ENCODE measurements around the gene CA4. TPM values are rescaled to one million over a fixed set of nuclear protein-coding genes. Genes with fewer than 3 reads are reported as not detected.

Gene CA4
- total RNA-seq, 2 experiments from 2014 or later = not detected

DNA sequence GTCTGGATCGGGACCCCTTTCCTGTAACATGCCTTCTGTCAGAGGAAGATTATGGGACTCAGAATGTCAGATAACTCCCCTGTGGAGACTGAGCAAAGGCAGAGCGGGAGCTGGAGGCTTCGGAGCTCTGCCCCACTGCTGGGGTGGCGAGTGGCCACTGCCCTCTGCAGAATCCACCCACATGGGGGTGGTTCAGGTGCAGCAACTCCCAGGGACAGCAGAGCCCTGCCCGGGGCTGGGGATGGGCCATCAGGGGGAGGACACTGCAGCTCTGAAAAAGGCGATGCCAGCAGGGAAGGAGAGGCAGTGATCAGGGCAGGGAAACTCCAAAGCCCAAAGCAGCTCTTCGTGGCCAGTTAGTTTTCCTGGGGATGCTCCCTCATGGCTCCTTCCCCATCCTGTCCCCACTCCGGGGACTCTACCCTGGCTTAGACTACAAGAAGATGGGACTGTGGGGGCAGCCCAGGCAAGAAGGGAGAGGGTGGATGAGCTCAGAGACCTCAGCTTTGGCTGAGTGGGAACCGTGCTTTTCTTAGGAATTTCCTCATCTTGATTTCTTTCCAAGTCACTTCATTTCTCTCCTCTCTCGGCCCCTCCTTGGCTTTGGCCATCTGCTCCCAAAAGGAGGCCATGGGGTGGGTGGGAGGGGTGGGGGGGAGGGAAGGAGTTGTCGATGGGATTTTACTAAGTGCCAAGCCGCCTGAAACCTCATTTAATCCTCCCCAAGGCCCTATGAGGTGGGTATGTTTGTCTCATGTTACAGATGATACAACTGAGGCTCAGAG lies 4.0 kb downstream of the CA4 start:
- Mint-ChIP-seq H3K4me3 (no peak overlapping the region), H3K4me1 (peaks cover 15% of the 10 kb centered on the region), H3K36me3 (ENCODE audit: low read depth) (no peaks in the 10 kb centered on the region), H3K9me3 (no peaks in the 10 kb centered on the region), H3K27me3 (peaks cover 40% of the 10 kb centered on the region), H3K27ac (no peak overlapping the region)
- CTCF ChIA-PET = no interaction called here
- DNase-seq = no peak
- POLR2A ChIA-PET = no interaction called here

DNA sequence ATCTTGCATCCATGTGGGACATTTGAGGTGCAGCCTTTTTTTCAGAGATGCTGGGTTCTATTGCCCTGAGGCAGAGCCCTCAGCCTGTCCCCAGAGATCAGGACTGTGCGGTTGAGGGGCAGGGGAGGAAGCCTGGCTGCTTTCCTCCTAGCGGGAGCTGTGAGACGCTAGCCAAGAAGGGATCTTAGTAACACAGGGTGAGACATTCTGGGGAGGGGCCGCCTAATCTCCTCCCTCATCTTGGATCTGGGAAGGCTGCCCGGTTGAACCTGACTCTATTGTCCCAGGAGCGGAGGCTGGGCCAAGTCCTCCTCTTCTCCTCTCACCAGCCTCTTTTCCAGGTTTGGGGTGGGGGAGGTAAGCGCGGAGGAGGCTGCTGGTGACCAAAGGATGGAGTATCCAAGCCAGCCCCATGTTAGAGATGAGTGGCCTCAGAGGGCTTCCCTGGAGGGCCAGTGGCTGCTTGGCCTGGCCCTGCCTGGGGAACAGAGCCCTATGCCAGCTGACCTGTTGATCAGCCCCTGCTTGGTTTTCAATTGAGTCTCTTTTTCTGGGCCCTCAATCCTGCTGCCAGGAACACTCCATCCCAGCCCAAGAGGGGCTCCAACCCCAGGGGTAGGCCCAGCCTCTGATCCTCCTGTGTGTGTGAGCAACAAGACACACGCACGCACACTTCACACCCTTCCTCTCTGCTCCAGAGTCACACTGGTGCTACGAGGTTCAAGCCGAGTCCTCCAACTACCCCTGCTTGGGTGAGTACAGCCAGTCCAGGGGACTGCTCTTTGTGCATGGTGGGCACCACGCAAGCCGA lies 5.0 kb downstream of the CA4 start:
- Mint-ChIP-seq H3K4me3 (no peak overlapping the region), H3K27ac (no peak overlapping the region), H3K36me3 (ENCODE audit: low read depth) (no peaks in the 10 kb centered on the region), H3K27me3 (peaks cover 31% of the 10 kb centered on the region), H3K9me3 (no peaks in the 10 kb centered on the region), H3K4me1 (peaks cover 10% of the 10 kb centered on the region)
- DNase-seq = no peak
- ChIA-PET POLR2A (no interaction called here), CTCF (no interaction called here)

DNA sequence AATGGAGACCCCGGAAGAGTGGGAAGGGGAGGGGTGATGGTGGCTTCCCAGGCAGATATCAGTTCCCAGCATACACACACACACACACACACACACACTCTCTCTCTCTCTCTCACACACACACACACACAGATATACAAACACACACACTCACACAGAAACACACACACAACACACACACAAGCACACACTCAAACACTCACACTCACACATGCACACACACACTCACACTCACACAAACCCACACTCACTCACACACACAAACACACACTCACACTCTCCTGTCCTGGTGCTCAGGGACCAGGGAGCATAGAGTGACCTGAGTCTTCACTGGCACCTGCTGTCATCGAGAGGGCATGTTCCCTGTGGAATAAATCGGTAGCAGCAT lies 5.6 kb downstream of the CA4 start:
- Mint-ChIP-seq H3K9me3 (no peaks in the 10 kb centered on the region), H3K27me3 (peaks cover 32% of the 10 kb centered on the region), H3K4me3 (no peak overlapping the region), H3K36me3 (ENCODE audit: low read depth) (no peaks in the 10 kb centered on the region), H3K27ac (no peak overlapping the region), H3K4me1 (peaks cover 10% of the 10 kb centered on the region)
- CTCF ChIA-PET = no interaction called here
- DNase-seq = no peak
- POLR2A ChIA-PET = no interaction called here

DNA sequence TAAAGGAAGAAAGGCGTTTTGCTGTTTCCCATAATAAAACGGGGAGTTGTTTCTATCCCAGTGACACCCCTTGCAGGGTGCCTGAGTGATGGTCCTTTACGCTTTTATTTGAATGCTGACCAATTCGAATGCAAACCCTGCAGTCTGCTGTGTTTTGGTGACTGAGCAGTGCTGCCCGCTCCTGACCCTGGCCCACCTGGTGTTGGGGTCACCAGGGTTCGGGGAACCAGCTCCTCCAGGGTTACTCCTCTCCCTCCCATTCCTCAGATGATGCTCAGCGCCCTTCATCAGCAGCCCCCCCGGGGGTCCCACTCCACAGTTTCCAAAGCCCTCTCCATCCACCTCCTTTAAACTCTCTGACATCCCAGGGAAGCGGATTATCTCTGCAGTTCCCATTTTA lies 6.0 kb downstream of the CA4 start:
- no peaks in the 10 kb centered on the region for H3K9me3 Mint-ChIP-seq
- H3K4me1 Mint-ChIP-seq = peaks cover 7% of the 10 kb centered on the region
- peaks cover 29% of the 10 kb centered on the region for H3K27me3 Mint-ChIP-seq
- no peak overlapping the region for H3K4me3 Mint-ChIP-seq
- H3K36me3 Mint-ChIP-seq (ENCODE audit: low read depth) = no peaks in the 10 kb centered on the region
- no peak overlapping the region for H3K27ac Mint-ChIP-seq
- no peak for DNase-seq
- ChIA-PET POLR2A (no interaction called here), CTCF (interaction anchor here (1.2 kb wide), 1 partner anchor 16 kb away, joined by 3 read pairs; no protein-coding TSS in a partner anchor)

DNA sequence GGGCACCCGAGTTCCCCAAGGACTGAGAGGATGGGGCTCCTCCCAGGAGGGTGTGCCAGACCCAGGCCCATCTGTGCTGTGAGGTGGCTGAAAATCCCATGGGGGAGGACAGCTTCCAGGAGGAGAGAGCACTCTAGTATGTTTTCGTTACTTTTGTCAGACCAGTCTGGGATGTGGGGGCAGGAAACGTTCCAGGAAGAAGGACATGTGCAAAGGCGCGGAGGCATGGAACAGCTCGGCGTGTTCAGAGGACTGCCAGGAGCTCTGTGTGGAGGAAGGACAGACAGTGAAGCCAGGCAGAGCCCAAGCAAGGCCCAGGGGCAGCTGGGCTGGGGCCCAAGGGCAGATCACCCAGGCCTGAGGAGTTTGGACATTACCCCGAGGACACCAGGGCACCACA lies 7.0 kb downstream of the CA4 start:
- Mint-ChIP-seq H3K4me1 (peaks cover 2% of the 10 kb centered on the region), H3K27me3 (peaks cover 23% of the 10 kb centered on the region), H3K36me3 (ENCODE audit: low read depth) (no peaks in the 10 kb centered on the region), H3K4me3 (no peak overlapping the region), H3K9me3 (no peaks in the 10 kb centered on the region), H3K27ac (no peak overlapping the region)
- CTCF ChIA-PET = interaction anchor here (1.2 kb wide), 1 partner anchor 17 kb away, joined by 3 read pairs; no protein-coding TSS in a partner anchor
- POLR2A ChIA-PET = no interaction called here
- DNase-seq = no peak

DNA sequence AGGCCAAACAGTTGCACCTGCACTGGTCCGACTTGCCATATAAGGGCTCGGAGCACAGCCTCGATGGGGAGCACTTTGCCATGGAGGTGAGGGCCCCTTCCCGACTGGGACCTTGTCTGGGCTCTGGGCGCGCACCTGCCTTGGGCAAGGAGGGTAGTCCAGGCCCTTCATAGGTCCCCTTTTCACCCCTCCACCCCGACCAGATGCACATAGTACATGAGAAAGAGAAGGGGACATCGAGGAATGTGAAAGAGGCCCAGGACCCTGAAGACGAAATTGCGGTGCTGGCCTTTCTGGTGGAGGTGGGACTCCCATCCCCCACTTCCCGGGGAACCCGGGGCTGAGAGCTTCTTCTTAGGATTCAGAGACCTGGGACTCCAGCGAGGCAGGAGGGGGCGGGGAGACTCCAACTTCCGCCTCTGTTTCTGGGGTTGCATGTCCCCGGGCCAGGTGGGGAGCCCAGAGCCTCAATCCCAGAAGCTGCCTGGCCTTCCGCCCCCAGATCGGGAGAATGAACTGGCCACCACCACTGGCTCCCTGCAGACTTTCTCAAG lies 7.8 kb downstream of the CA4 start:
- H3K4me3 Mint-ChIP-seq = no peak overlapping the region
- DNase-seq = no peak
- ChIA-PET POLR2A (no interaction called here), CTCF (no interaction called here)
- H3K27me3 Mint-ChIP-seq = peaks cover 16% of the 10 kb centered on the region
- peaks cover 2% of the 10 kb centered on the region for H3K4me1 Mint-ChIP-seq
- no peak overlapping the region for H3K27ac Mint-ChIP-seq
- H3K36me3 Mint-ChIP-seq (ENCODE audit: low read depth) = no peaks in the 10 kb centered on the region
- no peaks in the 10 kb centered on the region for H3K9me3 Mint-ChIP-seq

DNA sequence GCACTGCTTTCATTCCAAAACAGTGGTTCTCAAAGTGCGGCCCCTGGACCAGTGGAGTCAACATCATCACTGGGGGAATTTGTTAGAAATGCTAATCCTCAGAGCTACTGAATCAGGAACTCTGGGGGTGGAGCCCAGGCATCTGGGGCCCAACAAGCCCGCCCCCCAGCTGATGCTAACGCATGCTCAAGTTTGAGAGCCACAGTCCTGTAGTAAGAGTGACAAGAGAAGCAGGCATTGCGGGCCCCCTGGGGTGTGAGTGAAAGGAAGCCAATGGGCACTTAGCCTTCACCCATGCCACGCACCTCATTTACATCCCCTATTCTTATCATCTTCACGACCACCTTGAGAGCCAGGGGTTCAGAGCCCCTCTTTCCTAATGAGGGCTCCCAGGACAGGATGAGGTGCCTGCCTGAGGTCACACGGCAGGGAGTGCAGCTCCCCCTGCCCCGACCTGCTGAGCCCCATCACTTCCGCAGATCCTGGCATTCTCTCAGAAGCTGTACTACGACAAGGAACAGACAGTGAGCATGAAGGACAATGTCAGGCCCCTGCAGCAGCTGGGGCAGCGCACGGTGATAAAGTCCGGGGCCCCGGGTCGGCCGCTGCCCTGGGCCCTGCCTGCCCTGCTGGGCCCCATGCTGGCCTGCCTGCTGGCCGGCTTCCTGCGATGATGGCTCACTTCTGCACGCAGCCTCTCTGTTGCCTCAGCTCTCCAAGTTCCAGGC lies 9.1 kb downstream of the CA4 start:
- ChIA-PET POLR2A (no interaction called here), CTCF (no interaction called here)
- no peaks in the 10 kb centered on the region for H3K36me3 Mint-ChIP-seq (ENCODE audit: low read depth)
- no peaks in the 10 kb centered on the region for H3K9me3 Mint-ChIP-seq
- H3K4me3 Mint-ChIP-seq = no peak overlapping the region
- H3K27me3 Mint-ChIP-seq = peaks cover 9% of the 10 kb centered on the region
- no peak overlapping the region for H3K27ac Mint-ChIP-seq
- peaks cover 2% of the 10 kb centered on the region for H3K4me1 Mint-ChIP-seq
- DNase-seq = no peak

DNA sequence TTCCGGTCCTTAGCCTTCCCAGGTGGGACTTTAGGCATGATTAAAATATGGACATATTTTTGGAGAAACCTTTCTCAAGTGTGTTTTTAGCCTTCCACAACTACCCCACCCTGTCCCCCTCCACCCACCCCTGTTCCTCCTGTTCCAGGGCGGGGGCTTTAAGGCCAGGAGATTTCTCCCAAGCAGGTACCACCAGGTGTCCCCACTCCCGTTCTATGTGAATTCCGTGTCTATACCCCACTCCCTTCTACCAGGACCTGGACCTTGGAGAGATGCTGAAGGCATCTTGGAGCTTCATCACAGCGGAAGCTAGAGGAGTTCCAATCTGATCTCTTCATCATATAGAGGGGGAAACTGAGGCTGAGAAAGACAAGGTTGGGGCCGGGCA lies 9.7 kb downstream of the CA4 start:
- POLR2A ChIA-PET = no interaction called here
- H3K27me3 Mint-ChIP-seq = peaks cover 9% of the 10 kb centered on the region
- H3K4me1 Mint-ChIP-seq = peaks cover 2% of the 10 kb centered on the region
- no peak overlapping the region for H3K27ac Mint-ChIP-seq
- DNase-seq = no peak
- H3K4me3 Mint-ChIP-seq = no peak overlapping the region
- CTCF ChIA-PET = interaction anchor here (1.1 kb wide), 1 partner anchor 285 kb away, joined by 4 read pairs; no protein-coding TSS in a partner anchor
- no peaks in the 10 kb centered on the region for H3K36me3 Mint-ChIP-seq (ENCODE audit: low read depth)
- no peaks in the 10 kb centered on the region for H3K9me3 Mint-ChIP-seq

DNA sequence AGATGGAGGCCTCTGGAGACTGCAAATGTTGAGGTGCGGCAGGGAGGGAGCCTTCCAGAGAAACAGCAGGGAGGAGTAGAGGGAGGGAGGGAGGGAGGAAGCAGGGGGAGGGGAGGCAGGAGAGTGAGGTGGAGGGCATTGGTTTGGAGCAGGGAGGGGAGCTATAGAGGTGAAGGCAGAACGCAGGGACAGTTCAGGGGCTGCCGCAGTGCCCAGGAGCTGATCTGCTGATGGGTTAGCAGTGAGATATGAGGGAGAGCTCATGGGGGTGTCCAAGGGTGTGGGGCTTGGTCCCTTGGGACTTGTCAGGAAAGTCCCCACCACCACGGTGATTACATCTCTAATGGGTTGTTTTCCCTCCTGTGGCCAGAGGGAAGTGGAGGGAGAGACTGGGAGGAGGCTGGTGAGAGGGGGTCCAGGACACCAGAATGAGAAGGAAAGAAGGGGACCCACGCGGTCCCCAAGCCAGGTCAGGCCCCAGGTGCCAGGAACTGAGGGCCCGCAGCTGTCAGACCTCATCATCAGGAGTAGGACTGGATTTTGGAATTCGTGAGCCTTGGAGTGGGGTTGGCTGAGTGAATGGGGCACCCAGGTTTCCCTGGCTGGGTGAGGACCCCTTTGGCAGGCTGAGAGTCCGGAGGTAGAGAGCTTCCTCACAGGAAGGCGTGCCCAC lies 11.2 kb downstream of the CA4 start:
- Mint-ChIP-seq H3K36me3 (ENCODE audit: low read depth) (no peaks in the 10 kb centered on the region), H3K27ac (peak overlapping the region; percentile 31), H3K27me3 (peaks cover 9% of the 10 kb centered on the region), H3K9me3 (no peaks in the 10 kb centered on the region), H3K4me1 (peaks cover 8% of the 10 kb centered on the region), H3K4me3 (no peak overlapping the region)
- ChIA-PET POLR2A (no interaction called here), CTCF (no interaction called here)
- no peak for DNase-seq

DNA sequence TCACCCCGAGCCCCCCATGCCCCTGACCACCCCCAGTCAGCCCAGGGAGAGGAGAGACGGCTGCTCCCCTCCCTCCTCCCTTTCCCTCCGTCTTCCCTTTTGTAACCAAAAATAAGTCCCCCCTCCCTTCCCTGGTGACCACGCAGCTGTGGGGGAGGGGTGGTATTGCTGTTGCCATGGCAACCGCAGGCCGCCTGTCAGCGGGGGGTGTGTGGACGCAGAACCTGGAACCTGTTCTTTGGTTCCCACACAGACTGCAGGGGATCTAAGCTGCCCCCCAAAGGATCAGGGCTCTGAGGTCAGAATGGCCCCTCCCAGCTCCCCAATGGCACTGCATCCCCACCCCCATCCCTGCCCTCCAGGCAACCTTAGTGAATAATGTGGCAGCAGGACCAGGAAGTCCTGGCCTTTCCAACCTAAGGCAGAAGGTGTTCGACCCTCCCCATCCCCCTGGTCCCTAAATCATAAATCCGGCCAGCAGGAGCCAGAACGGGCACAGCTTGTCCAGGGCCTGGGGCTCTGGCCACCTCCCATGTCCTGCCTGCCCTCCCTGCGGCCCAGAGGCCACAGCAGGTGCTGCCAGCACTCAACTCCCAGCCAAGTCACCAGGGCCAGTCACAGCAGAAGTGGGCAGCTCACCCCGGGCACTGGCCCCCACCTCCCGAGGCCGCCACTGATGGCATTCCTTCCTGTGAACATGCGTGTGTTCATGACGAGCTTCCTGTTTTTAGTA lies 12.0 kb downstream of the CA4 start:
- H3K9me3 Mint-ChIP-seq = no peaks in the 10 kb centered on the region
- no peaks in the 10 kb centered on the region for H3K36me3 Mint-ChIP-seq (ENCODE audit: low read depth)
- peaks cover 12% of the 10 kb centered on the region for H3K4me1 Mint-ChIP-seq
- H3K4me3 Mint-ChIP-seq = no peak overlapping the region
- H3K27me3 Mint-ChIP-seq = peaks cover 9% of the 10 kb centered on the region
- CTCF ChIA-PET = interaction anchor here (0.6 kb wide), 1 partner anchor 30 kb away, joined by 3 read pairs; no protein-coding TSS in a partner anchor
- POLR2A ChIA-PET = no interaction called here
- no peak for DNase-seq
- H3K27ac Mint-ChIP-seq = no peak overlapping the region

DNA sequence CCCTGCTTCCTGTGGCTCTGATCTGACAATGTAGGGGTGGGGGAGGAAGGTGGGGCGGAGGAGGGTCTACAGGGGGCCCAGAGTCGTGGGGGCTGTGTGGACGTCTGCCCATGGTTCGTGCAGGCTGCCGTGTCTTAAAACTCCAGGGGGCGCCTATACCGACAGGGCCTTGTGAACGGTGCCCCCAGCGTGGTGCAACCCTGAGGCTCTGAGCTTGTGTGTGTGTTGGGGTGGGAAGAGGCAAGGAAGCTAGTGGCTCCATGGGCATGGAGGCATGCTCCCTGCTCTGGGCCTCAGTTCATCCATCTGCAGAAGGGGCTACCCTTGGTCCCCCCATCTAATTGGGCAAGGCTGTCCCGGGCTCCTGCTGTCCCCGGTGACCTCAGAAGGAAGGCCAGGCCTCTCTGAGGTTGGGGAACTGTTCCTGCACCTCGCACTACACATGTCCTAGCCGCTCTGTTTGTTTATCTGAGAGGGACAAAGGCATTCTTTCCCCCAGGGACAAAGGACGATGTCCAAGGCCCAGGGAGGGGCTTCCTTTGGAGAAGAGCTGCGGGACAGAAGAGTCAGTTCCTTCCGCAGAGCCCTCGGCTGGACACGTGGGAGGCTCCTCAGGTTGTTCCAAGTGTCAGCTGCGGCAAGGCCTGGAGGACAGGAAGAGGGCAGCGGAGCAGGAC lies 13.5 kb downstream of the CA4 start:
- H3K27ac Mint-ChIP-seq = no peak overlapping the region
- H3K27me3 Mint-ChIP-seq = peaks cover 9% of the 10 kb centered on the region
- H3K36me3 Mint-ChIP-seq (ENCODE audit: low read depth) = no peaks in the 10 kb centered on the region
- no peaks in the 10 kb centered on the region for H3K9me3 Mint-ChIP-seq
- POLR2A ChIA-PET = no interaction called here
- no peak overlapping the region for H3K4me3 Mint-ChIP-seq
- no peak for DNase-seq
- CTCF ChIA-PET = no interaction called here
- H3K4me1 Mint-ChIP-seq = peaks cover 15% of the 10 kb centered on the region

DNA sequence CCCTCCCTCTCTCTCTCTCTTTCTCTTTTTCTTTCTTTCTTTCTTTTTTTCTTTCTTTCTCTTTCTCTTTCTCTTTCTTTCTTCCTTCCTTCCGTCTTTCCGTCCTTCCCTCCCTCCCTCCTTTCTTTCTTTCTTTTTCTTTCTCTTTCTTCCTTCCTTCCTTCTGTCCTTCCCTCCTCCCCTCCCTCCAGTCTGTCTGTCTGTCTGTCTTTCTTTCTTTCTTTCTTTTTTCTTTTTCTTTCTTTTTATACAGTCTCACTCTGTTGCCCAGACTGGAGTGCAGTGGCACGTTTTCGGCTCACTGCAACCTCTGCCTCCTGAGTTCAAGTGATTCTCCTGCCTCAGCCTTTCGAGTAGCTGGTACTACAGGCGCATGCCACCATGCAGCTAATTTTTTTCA lies 14.4 kb downstream of the CA4 start:
- Mint-ChIP-seq H3K4me1 (peaks cover 18% of the 10 kb centered on the region), H3K27ac (no peak overlapping the region), H3K36me3 (ENCODE audit: low read depth) (no peaks in the 10 kb centered on the region), H3K9me3 (no peaks in the 10 kb centered on the region), H3K27me3 (peaks cover 9% of the 10 kb centered on the region), H3K4me3 (no peak overlapping the region)
- POLR2A ChIA-PET = no interaction called here
- CTCF ChIA-PET = no interaction called here
- DNase-seq = no peak

All from activated CD4-positive, alpha-beta T cell treated with anti-CD3 and anti-CD28 coated beads, Interleukin-2, amount 10 ng/mL, durations not matched to agents 7 days and 5 days (primary cell).